NCI-H128 (cell line): ENCODE measurements around the gene SLC19A1.
A peak's percentile ranks its signal among the peaks of the same experiment; 100 is the strongest.

ENCODE experiments used
- DNase-seq: peaks from one replicate; lab custom pipeline; 2025; ENCODE audit not compliant: unreplicated experiment; lab: John Stamatoyannopoulos, UW

SLC19A1 gene

DNA sequence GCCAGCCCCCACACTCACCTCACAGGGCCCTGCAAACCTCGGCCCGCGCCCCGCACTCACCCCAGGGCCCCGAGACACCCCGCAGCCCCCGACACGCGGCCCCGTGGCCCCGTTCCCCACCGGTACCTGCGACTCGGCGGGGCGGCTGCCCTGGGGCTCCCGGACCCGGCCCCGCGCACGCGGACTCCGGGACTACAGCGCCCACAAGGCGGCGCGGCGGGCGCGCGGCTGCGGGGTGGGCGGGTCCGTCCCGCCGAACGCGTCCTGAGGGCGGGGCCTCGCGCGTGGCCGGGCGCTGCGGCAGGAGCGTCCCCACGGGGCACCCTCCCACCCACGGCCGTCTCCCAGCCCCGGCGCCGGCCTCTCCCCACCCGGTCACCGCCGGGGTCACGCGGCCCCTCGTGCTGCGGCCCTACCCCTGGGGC is at the start of gene SLC19A1:
Gene SLC19A1 (minus strand): TSS at position 199 of the 425 bp plus-strand sequence. CDS start 4,481 bp downstream, outside the sequence.
- peak; percentile 17 for DNase-seq

DNA sequence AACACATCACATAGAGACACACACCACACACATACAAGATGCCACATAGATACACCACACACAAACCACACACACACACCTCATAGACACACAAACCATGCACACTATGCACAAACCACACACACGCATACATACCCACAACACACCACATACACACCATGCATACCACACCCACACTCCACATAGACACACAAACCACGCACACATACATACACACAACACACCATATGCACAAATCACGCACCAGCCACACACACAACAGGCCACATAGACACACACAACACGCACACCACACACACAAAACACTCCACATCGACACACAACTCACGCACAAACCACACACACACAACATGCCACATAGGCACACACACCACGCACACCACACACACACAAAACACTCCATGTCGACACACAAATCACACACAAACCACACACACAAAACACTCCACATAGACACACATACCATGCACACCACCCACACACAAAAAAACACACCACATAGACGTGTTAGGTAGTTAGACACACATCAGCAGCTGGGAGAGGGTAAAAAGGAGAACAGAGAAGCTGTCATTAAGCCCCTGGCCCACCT is 49.5 kb upstream of the SLC19A1 start:
- no peak for DNase-seq

DNA sequence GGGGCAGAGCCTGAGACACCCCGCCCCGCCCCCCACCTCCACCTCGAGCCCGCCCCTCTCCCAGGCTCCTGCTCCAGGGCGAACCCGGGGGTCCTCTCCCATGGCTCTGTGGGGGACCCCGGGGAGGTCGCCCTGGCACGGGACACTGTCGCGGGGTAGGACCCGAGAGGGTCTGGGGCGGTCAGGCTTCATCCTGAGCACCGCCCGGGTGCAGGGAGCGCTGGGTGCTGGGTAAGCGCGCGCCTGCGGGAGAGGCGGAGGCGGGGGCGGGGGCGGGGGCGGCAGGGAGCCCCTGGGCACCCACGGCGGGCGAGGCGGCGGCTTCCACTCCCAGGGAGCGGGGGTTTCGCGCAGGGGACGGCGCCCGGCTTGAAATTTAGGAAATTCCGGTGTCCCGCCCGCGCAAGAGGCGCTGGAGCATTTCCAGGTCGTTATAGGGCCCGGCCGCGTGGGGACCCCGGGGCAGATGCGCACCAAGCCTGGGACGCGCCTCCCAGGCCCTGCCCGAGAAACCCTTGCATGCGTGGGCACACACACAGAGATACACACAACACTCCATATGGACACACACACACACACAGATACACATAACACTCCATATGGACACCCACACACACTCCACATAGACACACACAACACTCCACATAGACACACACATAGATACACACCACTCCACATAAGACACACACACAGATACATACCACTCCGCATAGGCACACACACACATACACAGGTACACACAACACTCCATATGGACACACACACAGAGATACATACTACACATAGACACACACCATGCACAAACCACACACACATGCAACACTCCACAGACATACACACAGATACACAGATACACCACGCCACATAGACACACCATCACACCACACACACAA is 48.7 kb upstream of the SLC19A1 start:
- no peak for DNase-seq

DNA sequence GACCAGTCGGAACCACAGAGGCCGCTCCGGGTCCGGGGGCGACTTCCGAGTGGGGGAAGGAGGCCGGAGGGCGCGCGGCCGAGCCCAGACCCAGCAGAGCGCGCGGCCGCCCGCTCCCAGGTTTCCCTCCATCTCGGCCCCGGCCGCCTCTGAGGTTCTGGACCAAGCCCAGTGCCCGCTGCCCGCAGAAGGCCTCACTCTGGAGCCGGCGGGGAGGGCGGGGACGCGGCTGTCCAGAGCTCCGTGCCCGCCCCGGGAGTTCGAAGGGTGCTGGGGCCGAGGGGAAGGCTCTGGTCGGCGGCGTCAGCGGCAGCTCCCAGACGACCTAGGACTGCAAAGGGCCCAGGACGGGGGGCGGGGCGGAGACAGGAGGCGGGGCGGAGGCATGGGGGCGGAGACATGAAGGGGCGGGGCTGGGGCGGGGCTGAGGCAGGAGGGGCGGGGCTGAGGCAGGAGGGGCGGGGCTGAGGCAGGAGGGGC is 48.0 kb upstream of the SLC19A1 start:
- no peak for DNase-seq

DNA sequence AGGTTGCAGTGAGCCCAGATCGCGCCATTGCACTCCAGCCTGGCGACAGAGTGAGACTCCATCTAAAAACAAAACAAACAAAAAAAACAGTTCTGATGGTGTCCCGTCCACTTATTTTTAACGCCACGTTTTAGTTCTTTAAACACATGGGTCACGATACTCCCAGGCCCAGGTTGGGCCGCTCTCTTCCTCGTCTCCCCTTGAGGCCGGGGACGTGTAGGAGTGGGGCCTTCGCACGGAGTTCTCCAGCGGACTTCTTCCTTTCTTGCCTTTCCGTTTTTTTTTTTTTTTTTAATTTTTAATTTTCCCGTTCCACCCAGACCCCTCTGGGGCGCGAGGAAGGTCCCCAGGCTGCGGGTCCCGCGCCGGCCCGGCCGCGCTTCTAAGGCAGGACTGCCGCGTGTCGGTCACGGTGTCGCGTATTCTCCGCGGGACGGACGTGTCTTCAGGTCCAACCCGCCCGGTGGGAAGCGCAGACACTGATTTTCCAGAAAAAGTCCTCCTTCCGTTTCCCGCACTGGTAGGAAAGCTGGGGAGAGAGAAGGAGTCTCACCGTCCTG is 47.5 kb upstream of the SLC19A1 start:
- no peak for DNase-seq

DNA sequence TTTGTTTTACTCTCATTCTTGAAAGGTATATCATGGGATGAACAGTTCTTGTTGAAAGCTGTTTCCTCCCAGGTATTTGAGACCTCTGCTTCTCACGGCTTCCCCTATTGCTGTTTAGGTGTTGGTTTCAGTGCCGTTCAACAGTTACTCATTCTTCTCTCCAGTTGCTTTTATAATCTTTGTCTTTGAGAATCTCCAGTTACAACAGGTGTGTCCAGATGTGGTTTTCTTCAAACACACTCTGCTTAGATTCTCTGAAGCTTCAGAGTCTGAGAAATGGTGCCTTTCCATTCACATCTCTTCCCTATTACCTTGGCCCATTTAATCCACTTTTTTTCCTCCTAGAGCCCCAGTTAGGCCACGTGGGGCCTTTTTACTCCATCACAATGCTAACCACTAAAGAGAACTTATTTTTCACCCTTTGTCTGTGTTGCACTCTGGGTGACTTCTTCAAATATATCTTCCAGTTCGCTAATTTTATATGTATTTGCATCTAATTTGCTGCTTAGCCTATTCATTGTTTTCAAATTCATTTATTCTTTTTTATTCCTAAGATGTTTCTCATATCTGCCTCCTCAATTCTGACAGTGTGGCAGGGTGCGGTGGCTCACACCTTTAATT is 46.7 kb upstream of the SLC19A1 start:
- no peak for DNase-seq

DNA sequence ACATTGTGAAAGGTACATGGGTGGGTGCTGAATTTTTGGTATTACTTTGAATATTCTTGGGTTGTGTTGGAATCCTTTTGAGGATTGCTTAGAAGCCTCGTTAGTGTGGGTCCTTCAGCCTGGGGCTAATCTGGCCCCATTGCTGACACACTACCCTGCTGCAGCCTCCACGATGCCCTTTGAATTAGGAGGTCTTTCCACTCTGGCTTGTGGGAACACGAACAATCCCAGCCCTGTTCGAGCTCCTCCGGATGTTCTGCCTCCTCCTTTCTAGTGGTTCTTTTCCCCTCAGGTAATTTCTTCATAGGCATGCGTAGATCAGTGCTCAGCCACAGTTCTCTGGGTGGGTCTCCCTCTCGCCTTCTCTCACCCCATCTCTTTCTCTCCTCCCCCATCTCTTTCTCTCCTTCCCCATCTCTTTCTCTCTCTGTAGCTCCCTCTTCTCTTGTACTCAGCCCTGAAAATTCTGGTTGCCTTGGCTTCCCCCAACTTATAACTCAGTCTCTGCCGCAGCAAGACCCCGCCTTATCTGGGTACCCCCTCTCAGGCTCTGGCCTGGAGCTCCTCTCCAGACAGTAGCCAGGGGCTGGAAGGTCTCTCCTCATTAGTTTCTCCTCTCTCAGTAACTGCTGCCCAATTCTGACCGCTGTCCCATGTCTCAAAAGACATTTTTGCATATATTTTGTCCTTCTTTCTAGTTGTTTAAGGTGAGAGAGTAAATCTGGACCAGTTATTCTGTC is 46.0 kb upstream of the SLC19A1 start:
- DNase-seq = no peak

DNA sequence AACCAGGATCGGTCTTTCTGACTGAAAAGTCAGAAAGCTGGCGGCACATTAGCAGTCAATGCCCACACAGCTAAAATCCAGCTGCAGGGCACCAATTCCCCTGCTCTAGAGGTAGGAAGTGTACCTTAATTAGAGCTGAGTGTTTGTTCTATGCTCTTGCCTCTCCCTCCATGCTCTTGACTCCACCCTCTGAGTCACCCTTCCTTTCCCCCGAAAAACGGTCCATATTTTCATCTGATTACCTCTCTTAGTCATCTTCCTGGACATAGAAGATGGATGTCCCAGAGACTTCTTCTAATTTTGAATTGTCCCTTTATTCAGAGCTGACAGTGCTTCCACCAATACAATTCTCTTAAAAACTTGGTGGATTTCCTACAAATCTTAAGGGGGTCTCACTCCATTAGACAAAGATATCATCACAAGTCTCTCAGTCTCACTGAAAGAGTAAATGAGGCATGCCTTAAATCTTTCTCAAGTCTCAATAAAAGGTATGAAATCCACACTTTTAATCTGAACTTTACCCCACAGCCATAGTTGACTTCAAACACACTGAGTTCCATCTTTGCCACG is 44.1 kb upstream of the SLC19A1 start:
- no peak for DNase-seq

DNA sequence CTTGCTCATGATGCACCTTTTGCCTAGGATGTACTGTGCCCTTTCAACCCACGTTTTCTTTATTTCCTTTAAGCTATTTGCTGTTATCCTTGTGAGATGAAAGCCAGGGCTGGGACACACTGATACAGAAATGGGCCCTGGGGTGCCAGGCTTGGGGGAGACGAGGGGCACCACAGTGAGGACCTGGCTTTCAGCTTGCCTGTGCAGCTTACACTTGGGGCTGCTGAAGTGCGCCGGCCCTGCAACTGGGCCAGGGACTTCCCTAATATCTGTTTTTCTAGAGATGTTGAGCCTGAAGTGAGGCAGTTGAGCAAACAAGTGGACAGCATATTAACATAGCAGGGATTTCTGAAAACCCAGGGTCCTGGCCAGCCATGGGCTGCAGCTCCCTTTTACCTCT is 42.5 kb upstream of the SLC19A1 start:
- DNase-seq = no peak

DNA sequence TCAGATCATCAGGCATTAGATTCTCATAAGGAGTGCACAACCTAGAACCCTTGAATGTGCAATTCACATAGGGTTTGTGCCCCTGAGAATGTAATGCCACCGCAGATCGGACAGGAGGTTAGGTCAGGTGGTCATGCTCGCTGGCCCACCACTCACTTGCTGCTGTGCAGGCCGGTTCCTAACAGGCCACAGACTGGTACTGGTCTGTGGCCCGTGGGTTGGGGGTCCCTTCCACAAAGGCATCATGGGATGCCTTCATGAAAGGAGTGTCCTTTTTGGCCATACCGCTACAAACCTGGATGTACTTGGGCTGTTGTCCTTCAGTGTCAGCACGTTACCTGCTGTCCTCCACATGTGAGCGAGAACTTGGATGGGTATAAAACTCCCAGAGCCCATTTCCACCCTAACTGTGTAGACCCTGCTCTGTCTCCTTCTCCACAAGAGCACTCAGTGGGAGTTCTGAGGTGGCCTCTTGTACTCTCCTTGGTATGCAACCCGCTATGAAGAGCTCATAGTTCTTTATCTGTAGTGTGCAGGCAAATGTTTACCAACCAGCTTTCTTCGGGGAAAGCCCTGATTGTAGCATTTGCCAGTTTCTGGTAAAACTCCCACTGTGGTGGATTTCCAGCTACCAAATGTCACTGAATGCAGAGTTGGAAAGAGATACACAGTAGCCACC is 41.7 kb upstream of the SLC19A1 start:
- DNase-seq = no peak

DNA sequence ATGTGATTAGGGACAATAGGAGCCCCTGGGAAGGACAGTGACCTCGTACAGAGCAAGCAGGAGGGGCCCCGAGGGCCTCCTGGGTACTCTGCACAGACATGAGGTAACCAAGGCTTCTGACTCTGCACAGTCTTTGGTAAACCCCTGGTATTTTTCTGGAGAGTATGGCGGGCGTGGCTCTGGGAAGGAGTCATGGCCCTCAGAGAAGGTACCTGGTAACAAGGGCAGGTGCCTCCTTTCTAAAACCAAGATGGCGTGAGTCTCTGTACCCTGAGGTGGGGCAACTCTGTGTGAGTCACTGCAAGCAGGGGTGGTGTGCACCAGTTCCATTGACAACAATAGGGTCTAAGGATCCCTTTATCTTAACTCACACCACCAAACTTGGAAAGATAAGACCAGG is 39.9 kb upstream of the SLC19A1 start:
- DNase-seq = no peak

DNA sequence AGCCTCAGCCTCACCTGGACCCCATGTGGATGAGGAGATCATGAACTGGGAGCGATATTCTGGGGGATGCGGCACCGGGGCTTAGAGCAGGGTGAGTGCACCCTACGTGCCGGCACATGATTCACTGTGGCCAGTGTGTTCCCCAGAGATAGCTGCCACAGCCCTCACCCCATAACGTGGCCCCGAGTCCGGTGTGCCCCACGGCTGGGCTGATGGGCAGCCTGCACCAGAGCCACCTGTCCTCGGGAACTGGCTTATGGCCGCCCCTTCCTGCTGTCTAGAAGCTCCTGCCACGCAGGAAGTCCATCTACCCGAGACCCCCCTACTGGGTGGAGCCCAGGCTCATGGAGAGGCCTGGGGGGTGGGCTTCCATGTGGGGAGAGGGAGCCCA is 39.1 kb upstream of the SLC19A1 start:
- no peak for DNase-seq

DNA sequence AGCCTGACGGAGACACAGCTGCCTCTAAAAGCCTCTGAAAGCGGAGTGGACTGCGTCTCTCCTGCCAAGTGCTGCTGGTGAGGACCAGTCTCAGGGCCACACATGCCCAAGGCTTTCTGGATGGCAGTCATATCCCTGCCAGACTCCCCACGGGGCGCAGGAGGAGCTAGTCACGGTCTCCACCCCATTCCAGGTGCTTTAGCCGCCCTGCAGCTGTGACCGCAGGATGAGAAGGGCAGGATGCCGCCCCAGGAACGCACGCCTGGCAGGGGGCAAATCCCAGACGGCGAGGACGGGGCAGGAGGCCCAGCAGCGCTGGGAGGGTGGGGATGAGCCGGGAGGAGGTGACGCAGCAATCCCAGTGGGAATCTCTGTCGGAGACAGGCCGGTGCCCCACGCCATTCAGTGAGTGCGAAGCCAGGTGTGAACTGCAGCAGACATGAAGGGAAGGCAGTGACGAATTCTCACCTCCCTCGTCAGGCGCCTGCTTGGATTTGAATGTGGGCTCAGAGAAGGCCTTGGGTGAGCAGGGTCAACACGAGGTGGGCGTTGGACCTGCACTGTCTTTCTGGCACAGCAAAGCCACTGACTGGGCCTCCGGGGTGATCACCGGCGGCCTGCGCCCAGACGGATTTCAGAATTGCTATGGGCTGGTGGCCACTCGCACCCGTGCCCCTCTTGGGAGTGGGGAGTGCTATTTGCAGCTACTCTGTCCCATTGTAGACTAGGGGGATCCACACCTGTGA is 38.5 kb upstream of the SLC19A1 start:
- DNase-seq = no peak

DNA sequence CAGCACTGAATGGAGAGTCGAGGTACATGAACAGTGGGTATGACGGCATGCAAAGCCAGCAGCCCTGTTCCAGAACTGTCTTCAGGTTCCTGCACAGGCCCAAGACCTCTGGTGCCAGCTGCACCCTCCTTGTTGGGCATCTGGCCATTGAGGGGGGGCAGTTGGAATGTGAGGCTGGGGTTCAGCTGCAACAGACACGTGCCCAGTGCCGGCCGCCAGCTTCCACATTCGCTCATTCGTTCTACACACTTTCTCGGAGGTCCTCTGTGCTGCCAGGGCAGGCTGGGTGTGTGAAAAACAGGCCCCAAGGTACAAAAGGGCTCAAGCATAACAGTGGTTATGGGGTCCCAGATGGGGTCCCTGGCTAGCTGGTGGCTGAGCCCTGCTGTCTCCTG is 37.9 kb upstream of the SLC19A1 start:
- DNase-seq = no peak

DNA sequence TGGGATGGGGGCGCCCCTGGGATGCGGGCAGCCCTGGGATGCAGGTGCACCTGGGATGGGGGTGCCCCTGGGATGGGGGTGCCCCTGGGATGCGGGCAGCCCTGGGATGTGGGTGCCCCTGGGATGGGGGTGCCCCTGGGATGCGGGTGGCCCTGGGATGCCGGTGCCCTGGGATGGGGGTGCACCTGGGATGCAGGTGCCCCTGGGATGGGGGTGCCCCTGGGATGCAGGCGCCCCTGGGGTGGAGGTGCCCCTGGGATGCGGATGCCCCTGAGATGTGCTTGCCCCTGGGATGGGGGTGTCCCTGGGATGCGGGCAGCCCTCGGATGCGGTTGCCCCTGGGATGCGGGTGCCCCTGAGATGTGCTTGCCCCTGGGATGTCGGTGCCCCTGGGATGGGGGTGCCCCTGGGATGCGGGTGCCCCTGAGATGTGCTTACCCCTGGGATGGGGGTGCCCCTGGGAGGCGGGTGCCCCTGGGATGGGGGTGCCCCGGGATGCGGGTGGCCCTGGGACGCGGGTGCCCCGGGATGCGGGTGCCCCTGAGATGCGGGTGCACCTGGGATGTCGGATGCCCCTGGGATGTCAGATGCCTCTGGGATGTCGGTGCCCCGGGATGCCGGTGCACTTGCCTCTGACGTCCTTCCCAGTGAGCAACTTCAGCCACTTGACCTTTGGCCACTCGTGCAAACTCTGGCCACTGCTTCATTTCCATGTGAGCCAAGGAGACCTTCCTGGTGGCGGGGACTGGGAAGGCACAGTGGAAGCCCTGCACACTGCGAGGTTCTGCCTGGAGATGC is 37.3 kb upstream of the SLC19A1 start:
- no peak for DNase-seq

DNA sequence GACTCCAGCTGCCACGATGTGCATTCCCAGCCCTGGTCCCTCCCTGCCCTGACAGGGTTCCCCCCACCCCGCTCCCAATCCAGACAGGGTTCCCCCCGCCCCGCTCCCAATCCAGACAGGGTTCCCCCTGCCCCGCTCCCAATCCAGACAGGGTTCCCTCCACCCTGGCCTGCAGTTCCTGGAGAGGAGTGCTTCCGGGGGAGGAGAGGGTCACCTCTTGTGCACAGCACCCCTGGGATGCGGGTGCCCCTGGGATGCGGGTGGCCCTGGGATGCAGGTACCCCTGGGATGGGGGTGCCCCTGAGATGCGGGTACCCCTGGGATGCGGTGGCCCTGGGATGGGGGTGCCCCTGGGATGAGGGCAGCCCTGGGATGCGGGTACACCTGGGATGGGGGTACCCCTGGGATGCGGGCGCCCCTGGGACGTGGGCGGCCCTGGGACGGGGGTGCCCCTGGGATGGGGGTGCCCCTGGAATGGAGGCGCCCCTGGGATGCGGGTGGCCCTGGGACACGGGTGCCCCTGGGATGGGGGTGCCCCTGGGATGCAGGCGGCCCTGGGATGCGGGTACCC is 36.7 kb upstream of the SLC19A1 start:
- DNase-seq = no peak

DNA sequence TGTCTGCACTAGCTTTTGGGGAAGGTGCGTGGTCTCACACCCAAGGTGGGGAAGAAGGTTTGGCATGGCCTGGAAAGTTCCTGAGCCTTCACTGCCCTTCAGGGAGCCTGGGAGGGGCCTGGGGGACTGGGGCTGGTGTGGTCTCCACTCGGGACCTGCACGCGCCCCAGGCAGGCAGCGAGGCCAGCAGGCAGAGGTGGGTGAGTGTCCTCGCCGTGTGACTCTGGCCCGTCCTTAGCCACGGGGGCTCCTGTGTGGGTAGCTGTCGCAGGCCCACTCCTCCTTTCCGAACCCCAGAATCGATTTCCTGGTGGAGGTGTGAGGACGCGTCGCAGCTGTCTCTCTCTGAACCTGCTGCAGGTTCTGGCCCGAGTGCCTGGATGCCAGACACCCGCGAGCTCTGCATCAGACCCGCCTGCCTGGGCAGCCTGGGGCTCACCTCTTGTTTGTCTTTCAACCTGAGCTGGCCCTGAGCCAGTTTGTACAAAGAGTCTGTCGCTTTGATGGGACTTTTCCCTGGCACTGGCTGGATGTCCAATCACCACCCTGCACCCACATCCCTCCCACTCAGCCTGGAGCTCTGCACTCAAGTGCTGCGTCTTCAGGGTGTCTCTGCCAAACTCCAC is 36.0 kb upstream of the SLC19A1 start:
- DNase-seq = peak; percentile 30

DNA sequence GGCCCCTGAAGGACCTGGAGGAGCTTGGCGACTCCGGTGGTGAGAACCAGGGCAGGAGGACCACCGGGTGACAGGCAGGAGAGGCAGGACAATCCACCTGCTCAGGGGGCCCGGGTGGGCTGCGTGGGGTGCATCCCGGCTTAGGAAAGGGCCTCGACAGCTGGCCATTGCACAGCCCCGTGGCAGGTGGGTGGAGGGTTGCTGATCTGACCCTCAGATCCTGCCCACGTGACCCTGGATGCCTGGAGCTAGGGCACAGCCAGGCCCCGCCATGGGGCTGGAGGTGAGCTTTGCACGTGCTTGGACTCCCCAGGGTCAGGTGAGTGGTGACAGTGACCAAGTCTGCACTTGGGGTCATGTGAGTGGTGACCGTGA is 35.5 kb upstream of the SLC19A1 start:
- DNase-seq = no peak
